Esophagus (tissue), 2 donors: ENCODE measurements around the gene LCE3E. TPM values are rescaled to one million over a fixed set of nuclear protein-coding genes. Genes with fewer than 3 reads are reported as not detected.
"Not testable (repeated sequence)": the region's sequence is repeated elsewhere in the genome, so short reads cannot be mapped to it uniquely, and the experiment has no call there.

Source experiments
- H3K27ac ChIP-seq, 2 donors: one replicate each; pipeline ENCODE4 v1.5.1; 2013; ENCODE audit warnings: low read depth in 2 of 2, mild to moderate bottlenecking in 2 of 2, inconsistent platforms in 1 of 2, low read length in 1 of 2, moderate library complexity in 1 of 2
- H3K27me3 ChIP-seq, 2 donors: one replicate each; pipeline ENCODE4 v1.6.1; 2013; ENCODE audit warnings: low read length in 2 of 2, control low read depth in 1 of 2, mild to moderate bottlenecking in 1 of 2; ENCODE audit not compliant: insufficient read depth in 2 of 2, control insufficient read depth in 1 of 2
- H3K36me3 ChIP-seq, 2 donors: one replicate each; pipeline ENCODE4 v1.6.1; 2013; ENCODE audit warnings: low read length in 1 of 2; ENCODE audit not compliant: control insufficient read depth in 2 of 2, insufficient read depth in 2 of 2
- H3K4me1 ChIP-seq, 2 donors: one replicate each; pipeline ENCODE4 v1.6.1; 2013; ENCODE audit warnings: low read length in 1 of 2; ENCODE audit not compliant: control insufficient read depth in 2 of 2, insufficient read depth in 2 of 2
- H3K4me3 ChIP-seq, 2 donors: one replicate each; pipeline ENCODE4 v1.5.1; 2013; ENCODE audit warnings: low read length in 2 of 2, mild to moderate bottlenecking in 2 of 2, low read depth in 1 of 2, moderate library complexity in 1 of 2
- H3K9me3 ChIP-seq, 2 donors: one replicate each; pipeline ENCODE4 v1.6.1; 2013; ENCODE audit warnings: mild to moderate bottlenecking in 2 of 2, low read depth in 1 of 2, low read length in 1 of 2, moderate library complexity in 1 of 2; ENCODE audit not compliant: control insufficient read depth in 2 of 2, insufficient read depth in 1 of 2
- WGBS, 2 donors: extraction: QIAGEN DNeasy Blood & Tissue Kit; methylation state at CpG; one replicate each; pipeline ENCODE4 v1.1.7; 2013; 5-methylcytosine and 5-hydroxymethylcytosine counted together
- polyA plus RNA-seq, 2 donors: library from polyadenylated mRNA; stranded (reverse); fragments of 200-250 nt; gene quantifications; one replicate each; pipeline ENCODE4 v1.2.3, GENCODE V29; 2013
- donor health status: healthy with polysubstance abuse.
- donor health status: Bipolar disorder and iron deficiency.

LCE3E gene
- polyA plus RNA-seq, 2 donors: 5.0 to 110 TPM

DNA sequence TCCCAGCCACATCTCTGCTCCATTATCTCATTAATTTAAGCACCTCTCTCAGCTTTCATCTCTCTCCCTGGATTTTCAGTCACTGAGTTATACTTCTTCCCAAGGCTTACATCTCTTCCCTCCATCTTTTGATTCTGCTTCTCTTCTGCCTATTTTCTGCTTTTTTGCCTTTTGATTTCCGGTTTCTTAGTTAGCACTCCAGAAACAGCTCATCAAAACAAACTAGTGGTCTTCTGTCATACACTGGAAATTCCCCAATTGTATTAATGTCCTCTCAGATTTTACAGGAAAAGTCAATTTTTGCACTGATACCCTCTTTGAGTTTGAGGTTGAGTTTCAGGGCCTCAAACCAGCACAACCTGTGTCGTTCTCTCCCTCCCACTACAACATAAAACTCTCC, 1.5 kb downstream of the LCE3E start:
- Histone ChIP-seq H3K27ac (no peak overlapping the region), H3K9me3 (no peaks in the 10 kb centered on the region), H3K4me3 (no peak overlapping the region), H3K36me3 (no peaks in the 10 kb centered on the region), H3K4me1 (no peaks in the 10 kb centered on the region), H3K27me3 (no peaks in the 10 kb centered on the region)
- whole genome bisulfite sequencing, 2 donors: 70 to 82% methylated on average over 2 of the region's 2 CpGs

GRCh38 chr1:152548358-152548757, 18.2 kb downstream of the LCE3E start:
- no CpG with 5 or more reads among the region's 1 CpG for WGBS, 2 donors
- not testable (repeated sequence) for H3K9me3 ChIP-seq, H3K36me3 ChIP-seq, H3K4me1 ChIP-seq, H3K27me3 ChIP-seq, H3K4me3 ChIP-seq, H3K27ac ChIP-seq

DNA sequence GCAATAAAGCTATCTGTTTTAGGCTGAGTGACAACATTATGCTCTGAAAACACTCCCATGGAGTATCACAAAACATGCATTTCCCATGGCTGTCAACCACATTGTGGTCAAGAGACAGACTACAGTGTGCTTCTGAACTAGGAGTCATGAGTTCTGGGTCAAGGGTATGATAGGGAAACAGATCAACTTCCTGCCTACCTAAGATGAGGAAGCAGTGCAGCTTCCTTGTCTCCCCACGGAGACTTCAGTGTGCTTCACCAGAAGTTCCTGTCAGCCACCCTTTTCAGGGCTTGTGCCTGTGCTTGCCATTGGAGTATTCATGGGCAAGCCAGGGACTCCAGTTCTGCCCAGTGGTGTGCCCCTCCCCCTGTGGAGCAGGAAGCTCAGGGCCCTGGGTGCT, 19.9 kb downstream of the LCE3E start:
- H3K4me1 ChIP-seq: no peaks in the 10 kb centered on the region
- no peak overlapping the region for H3K27ac ChIP-seq
- WGBS, 2 donors: 24 to 61% methylated on average over 1 of the region's 1 CpG
- H3K4me3 ChIP-seq: no peak overlapping the region
- H3K27me3 ChIP-seq: no peaks in the 10 kb centered on the region
- H3K36me3 ChIP-seq: no peaks in the 10 kb centered on the region
- H3K9me3 ChIP-seq: peaks cover 0 to 2% of the 10 kb centered on the region in 2 donors

DNA sequence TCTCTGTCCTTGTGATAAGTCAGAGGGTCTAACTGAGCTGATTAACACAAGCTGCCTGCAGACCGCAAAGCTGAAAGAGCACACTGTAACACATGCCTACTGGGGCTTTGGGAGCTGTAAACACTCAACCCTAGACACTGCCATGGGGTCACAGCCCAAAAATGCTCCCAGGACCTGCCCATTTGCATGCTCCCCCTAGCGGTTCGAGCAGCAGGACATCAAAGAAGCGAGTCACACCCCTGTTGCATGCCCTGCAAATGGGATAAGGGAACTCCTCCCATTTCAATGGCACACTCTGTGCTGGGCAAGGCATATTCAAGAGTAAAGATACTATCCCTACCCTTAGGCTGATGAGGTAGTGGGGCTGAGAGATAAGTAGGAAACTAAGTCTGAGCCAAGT, 22.8 kb downstream of the LCE3E start:
- WGBS, 2 donors: 32 to 46% methylated on average over 4 of the region's 4 CpGs
- Histone ChIP-seq H3K36me3 (no peaks in the 10 kb centered on the region), H3K27me3 (no peaks in the 10 kb centered on the region), H3K4me1 (no peaks in the 10 kb centered on the region), H3K27ac (no peak overlapping the region), H3K9me3 (peaks cover 0 to 2% of the 10 kb centered on the region in 2 donors), H3K4me3 (no peak overlapping the region)

- 57 to 58% methylated on average over 2 of the region's 2 CpGs for WGBS, 2 donors
- H3K27me3 ChIP-seq: no peaks in the 10 kb centered on the region
- H3K4me1 ChIP-seq: no peaks in the 10 kb centered on the region
- H3K36me3 ChIP-seq: no peaks in the 10 kb centered on the region
- no peak overlapping the region for H3K27ac ChIP-seq
- no peaks in the 10 kb centered on the region for H3K9me3 ChIP-seq
- no peak overlapping the region for H3K4me3 ChIP-seq
Measured at GRCh38 chr1:152539901-152540300, 26.7 kb downstream of the LCE3E start.

DNA sequence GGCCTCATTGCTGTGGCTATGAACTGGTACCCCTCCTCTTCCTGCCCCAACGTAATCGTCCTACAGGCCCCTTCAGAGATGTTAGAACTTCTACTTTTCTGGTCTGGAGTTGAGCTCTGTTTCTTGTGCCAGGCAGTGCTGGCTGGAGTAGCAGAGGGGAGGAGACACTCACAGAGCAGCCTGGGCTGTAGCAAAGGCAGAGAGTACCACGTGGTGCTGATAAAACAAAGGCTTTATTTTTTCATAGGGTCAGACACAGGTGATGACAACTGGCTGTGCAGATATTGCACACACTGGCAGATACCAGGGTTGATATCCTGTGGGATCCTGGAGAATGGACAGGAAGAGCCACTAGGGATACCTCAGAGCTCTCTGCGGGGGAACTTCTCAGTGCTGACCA, 29.1 kb downstream of the LCE3E start:
- Histone ChIP-seq H3K27me3 (no peaks in the 10 kb centered on the region), H3K36me3 (no peaks in the 10 kb centered on the region), H3K4me1 (no peaks in the 10 kb centered on the region), H3K9me3 (no peaks in the 10 kb centered on the region), H3K27ac (no peak overlapping the region), H3K4me3 (no peak overlapping the region)
- 28 to 33% methylated on average over 4 of the region's 4 CpGs for WGBS, 2 donors

DNA sequence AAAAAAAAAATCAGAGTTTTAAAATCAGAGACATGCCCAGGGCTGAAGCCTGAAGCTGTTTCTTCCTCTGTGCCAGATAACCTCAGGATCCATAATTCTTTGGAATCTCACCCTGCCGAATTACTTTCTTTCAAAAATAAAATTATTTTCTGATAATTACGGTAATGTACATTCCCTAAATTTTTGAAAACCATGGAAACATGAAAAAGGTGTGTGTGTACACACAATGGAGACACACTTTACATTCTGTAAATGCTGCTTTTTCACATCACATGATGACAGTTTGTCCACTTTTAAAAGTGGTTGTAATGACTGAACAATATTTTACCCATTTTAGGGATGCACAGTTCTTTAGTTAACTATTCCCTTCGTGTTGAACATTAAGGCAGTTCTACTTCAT, 30.8 kb downstream of the LCE3E start:
- no peak overlapping the region for H3K4me3 ChIP-seq
- H3K36me3 ChIP-seq: no peaks in the 10 kb centered on the region
- no peaks in the 10 kb centered on the region for H3K4me1 ChIP-seq
- no peaks in the 10 kb centered on the region for H3K27me3 ChIP-seq
- 71 to 72% methylated on average over 3 of the region's 3 CpGs for WGBS, 2 donors
- no peaks in the 10 kb centered on the region for H3K9me3 ChIP-seq
- H3K27ac ChIP-seq: no peak overlapping the region

DNA sequence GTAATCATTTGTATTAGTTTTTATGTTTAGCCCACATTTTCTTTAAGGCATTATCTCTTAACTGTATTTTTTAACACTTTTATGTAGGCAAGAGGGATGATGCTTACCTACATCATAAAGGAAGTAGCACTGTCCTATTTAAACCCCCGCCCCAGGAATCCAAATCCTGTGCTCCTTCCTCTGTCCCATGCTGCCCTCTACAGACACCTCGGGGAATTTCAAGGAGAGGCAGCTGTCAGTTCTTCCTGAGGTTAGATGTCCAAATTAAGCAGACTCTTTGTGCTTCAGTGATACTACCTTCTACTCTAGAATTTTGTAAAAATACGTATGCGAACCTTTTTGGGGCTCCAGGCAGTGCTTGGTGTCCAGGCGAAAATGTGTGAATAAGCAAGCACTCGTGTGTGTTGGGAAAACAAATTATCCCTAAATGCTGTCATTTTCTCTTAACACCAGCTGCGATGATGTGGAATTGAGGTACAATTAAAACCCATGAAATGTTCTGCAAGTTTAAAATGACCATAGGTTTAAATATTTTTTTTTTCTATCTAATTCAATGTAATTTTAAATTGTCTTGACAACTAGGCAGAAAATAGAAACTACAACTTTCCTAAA, 33.1 kb downstream of the LCE3E start:
- no peak overlapping the region for H3K4me3 ChIP-seq
- H3K9me3 ChIP-seq: no peaks in the 10 kb centered on the region
- H3K4me1 ChIP-seq: no peaks in the 10 kb centered on the region
- H3K36me3 ChIP-seq: no peaks in the 10 kb centered on the region
- WGBS, 2 donors: 21 to 23% methylated on average over 7 of the region's 7 CpGs
- no peaks in the 10 kb centered on the region for H3K27me3 ChIP-seq
- no peak overlapping the region for H3K27ac ChIP-seq

- Histone ChIP-seq H3K9me3 (no peaks in the 10 kb centered on the region), H3K4me1 (no peaks in the 10 kb centered on the region), H3K27ac (peak overlapping the region; percentile 4 to 75), H3K36me3 (no peaks in the 10 kb centered on the region), H3K4me3 (no peak overlapping the region), H3K27me3 (no peaks in the 10 kb centered on the region)
- 16 to 22% methylated on average over 1 of the region's 1 CpG for WGBS, 2 donors
Measured at GRCh38 chr1:152525080-152525641, 41.4 kb downstream of the LCE3E start.

DNA sequence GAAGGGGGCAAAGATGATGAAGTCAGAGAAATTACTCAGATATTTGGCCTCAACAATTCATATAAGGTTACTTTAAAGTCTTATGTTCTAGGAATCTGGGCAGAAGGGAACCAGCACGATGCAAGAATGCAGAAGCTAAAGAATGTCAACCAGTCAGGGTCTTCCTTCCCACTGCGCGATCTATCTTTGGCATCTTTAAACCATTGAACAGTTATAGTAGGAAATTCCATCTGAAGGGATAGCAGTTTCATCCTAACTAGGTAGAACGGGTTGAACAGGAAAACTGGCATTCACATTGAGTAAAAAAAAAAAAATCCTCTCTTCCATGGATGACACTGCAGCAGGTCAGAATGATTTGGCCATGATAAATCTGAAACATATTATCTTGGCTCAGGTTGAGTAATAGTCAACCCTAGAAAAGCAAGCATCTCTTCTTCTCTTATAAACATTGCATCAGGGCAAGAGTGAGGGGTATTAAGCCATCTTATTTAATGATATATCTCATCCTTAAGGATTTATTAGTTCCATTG, 46.0 kb downstream of the LCE3E start:
- Histone ChIP-seq H3K4me3 (no peak overlapping the region), H3K4me1 (peaks cover 0 to 7% of the 10 kb centered on the region in 2 donors), H3K27me3 (no peaks in the 10 kb centered on the region), H3K36me3 (no peaks in the 10 kb centered on the region), H3K9me3 (no peaks in the 10 kb centered on the region), H3K27ac (no peak overlapping the region)
- WGBS, 2 donors: 58 to 59% methylated on average over 4 of the region's 4 CpGs
